ENCODE results near the gene CASZ1. TPM values are rescaled to one million over a fixed set of nuclear protein-coding genes. Genes with fewer than 3 reads are reported as not detected.
A peak's percentile ranks its signal among the peaks of the same experiment; 100 is the strongest.

The CASZ1 gene
- total and polyA plus RNA-seq, 4 experiments from 2014 or later = 0.13 to 8.8 (median 4.7) TPM

DNA sequence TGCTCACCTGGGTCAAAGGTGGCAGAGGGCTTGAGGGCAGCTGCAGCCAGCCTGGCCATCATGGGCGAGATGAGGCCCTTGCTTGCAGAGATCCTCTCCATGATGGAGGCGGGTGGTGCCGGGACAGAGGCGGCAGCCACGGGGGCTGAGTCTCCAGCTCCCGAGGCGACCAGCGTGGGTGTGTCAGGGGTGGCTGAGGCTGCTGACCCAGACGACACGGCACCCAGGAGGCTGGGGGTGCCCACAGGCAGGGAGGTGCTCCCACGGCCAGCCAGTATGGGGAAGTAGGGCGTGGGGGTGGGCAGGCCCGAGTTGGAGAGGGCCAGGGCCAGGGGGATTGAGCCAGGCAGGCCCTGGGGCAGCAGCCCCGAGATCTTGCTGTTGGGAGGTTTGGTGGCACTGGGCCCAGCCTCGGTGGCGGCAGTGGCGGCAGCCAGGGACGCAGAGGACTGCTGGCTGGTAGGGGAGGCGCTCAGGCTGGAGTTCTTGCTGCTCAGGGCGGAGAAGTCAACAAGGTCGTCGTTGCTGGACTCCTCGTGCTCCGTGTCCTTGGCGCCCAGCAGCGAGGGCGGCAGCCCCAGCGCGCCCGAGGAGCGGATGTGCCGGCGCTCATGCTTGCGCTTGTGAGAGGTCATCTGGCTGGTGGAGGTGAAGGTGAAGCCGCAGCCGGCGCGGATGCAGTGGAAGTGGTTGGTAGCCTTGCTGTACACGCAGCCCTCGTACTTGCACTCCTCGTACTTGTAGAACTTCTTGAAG lies 142.9 kb downstream of the CASZ1 start:
- CTCF ChIA-PET (ENCODE audit: partially characterized antibody) = no interaction called here
- no peak overlapping the region for H3K4me3 Mint-ChIP-seq
- H3K4me1 Mint-ChIP-seq = no peaks in the 10 kb centered on the region
- Histone ChIP-seq H3K27ac (ENCODE audit: low read depth, low read length) (no peak overlapping the region), H3K27me3 (ENCODE audit: insufficient read depth, low read length) (no peaks in the 10 kb centered on the region), H3K36me3 (ENCODE audit: insufficient read depth, low read length) (no peaks in the 10 kb centered on the region), H3K4me3 (ENCODE audit: low read length in 2 of 2) (no peak overlapping the region), H3K9me3 (ENCODE audit: control insufficient read depth in 1 of 2, low read length in 2 of 2) (no peaks in the 10 kb centered on the region), H3K4me1 (ENCODE audit: insufficient read depth, low read length) (no peaks in the 10 kb centered on the region)
- H3K27me3 Mint-ChIP-seq = no peaks in the 10 kb centered on the region
- no peak overlapping the region for H3K27ac Mint-ChIP-seq
- POLR2A ChIA-PET (ENCODE audit: partially characterized antibody) = no interaction called here
- intact Hi-C loops (cut with micrococcal nuclease) = no loop called here
- DNase-seq = no peak
- no peaks in the 10 kb centered on the region for H3K9me3 Mint-ChIP-seq
- peaks cover 0 to 14% of the 10 kb centered on the region in 2 donors for H3K36me3 Mint-ChIP-seq

DNA sequence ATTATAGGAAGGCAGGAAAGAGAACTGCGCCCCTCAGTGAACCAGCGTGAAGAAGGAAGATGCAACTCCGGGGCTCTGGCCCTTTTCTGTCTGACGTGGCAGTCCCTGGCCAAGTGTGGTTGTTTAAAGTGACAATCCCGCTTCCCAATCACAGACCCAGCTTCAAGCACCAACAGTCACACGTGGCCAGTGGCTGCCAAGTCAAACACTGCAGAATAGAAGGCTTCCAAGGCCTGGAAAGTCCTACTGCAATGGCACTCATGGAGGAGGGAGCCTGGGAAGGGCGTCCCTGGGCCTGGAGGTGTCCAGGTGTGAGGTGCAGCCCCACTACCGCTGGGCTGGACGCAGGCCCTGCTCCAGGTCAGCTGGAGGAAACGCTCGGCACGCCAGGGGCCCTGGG lies 143.8 kb downstream of the CASZ1 start:
- Mint-ChIP-seq H3K9me3 (no peaks in the 10 kb centered on the region), H3K27ac (no peak overlapping the region), H3K4me1 (no peaks in the 10 kb centered on the region), H3K36me3 (peaks cover 0 to 14% of the 10 kb centered on the region in 2 donors), H3K4me3 (no peak overlapping the region), H3K27me3 (no peaks in the 10 kb centered on the region)
- POLR2A ChIA-PET (ENCODE audit: partially characterized antibody) = no interaction called here
- Histone ChIP-seq H3K27ac (ENCODE audit: low read depth, low read length) (no peak overlapping the region), H3K27me3 (ENCODE audit: insufficient read depth, low read length) (no peaks in the 10 kb centered on the region), H3K4me3 (ENCODE audit: low read length in 2 of 2) (no peak overlapping the region), H3K36me3 (ENCODE audit: insufficient read depth, low read length) (no peaks in the 10 kb centered on the region), H3K9me3 (ENCODE audit: control insufficient read depth in 1 of 2, low read length in 2 of 2) (no peaks in the 10 kb centered on the region), H3K4me1 (ENCODE audit: insufficient read depth, low read length) (no peaks in the 10 kb centered on the region)
- peak in 1 of 5 donors; percentile 5 for DNase-seq
- CTCF ChIA-PET (ENCODE audit: partially characterized antibody) = no interaction called here
- intact Hi-C loops (cut with micrococcal nuclease) = no loop called here

DNA sequence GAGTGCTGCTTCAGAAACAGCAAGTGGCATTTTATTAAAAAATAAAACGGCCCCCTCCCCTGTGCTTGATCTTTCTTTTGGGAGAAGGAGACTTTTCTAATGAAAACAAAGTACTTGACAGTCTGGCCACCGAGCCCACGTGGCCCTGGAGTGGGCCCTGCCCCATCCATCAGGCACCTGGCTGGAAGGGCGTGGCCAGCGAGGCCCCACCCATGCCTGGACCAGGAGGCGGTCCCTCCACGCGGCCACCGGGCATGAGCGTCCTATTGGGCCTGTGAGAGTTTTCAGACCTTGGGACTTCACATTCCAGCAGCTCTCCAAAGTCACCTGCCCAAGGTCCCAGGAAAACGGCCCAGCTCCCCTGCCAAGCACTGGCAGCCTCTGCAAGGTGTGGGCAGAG lies 144.7 kb downstream of the CASZ1 start:
- peaks cover 0 to 14% of the 10 kb centered on the region in 2 donors for H3K36me3 Mint-ChIP-seq

GRCh38 chr1:10651389-10651766 lies 145.1 kb downstream of the CASZ1 start:
- intact Hi-C loops (cut with micrococcal nuclease) = no loop called here
- no peak for DNase-seq
- H3K27ac Mint-ChIP-seq = no peak overlapping the region
- peaks cover 0 to 14% of the 10 kb centered on the region in 2 donors for H3K36me3 Mint-ChIP-seq
- no peaks in the 10 kb centered on the region for H3K4me1 Mint-ChIP-seq
- Histone ChIP-seq H3K27ac (ENCODE audit: low read depth, low read length) (no peak overlapping the region), H3K4me1 (ENCODE audit: insufficient read depth, low read length) (no peaks in the 10 kb centered on the region), H3K27me3 (ENCODE audit: insufficient read depth, low read length) (no peaks in the 10 kb centered on the region), H3K9me3 (ENCODE audit: control insufficient read depth in 1 of 2, low read length in 2 of 2) (no peaks in the 10 kb centered on the region), H3K36me3 (ENCODE audit: insufficient read depth, low read length) (no peaks in the 10 kb centered on the region), H3K4me3 (ENCODE audit: low read length in 2 of 2) (no peak overlapping the region)
- POLR2A ChIA-PET (ENCODE audit: partially characterized antibody) = no interaction called here
- H3K4me3 Mint-ChIP-seq = no peak overlapping the region
- CTCF ChIA-PET (ENCODE audit: partially characterized antibody) = no interaction called here
- H3K27me3 Mint-ChIP-seq = no peaks in the 10 kb centered on the region
- H3K9me3 Mint-ChIP-seq = no peaks in the 10 kb centered on the region

More for the DNA sequence above, 144.7 kb downstream of the CASZ1 start:
- H3K36me3 ChIP-seq (ENCODE audit: insufficient read depth, low read length) = no peaks in the 10 kb centered on the region
- H3K4me1 Mint-ChIP-seq = no peaks in the 10 kb centered on the region
- no peaks in the 10 kb centered on the region for H3K9me3 ChIP-seq (ENCODE audit: control insufficient read depth in 1 of 2, low read length in 2 of 2)
- peak in 1 of 5 donors; percentile 7 for DNase-seq
- no peaks in the 10 kb centered on the region for H3K27me3 Mint-ChIP-seq
- intact Hi-C loops (cut with micrococcal nuclease) = no loop called here
- no peaks in the 10 kb centered on the region for H3K27me3 ChIP-seq (ENCODE audit: insufficient read depth, low read length)
- H3K4me3 Mint-ChIP-seq = no peak overlapping the region
- ChIA-PET POLR2A (ENCODE audit: partially characterized antibody) (no interaction called here), CTCF (ENCODE audit: partially characterized antibody) (no interaction called here)
- H3K27ac ChIP-seq (ENCODE audit: low read depth, low read length) = no peak overlapping the region
- H3K4me1 ChIP-seq (ENCODE audit: insufficient read depth, low read length) = no peaks in the 10 kb centered on the region
- H3K9me3 Mint-ChIP-seq = no peaks in the 10 kb centered on the region
- H3K4me3 ChIP-seq (ENCODE audit: low read length in 2 of 2) = no peak overlapping the region
- H3K27ac Mint-ChIP-seq = no peak overlapping the region

- Mint-ChIP-seq H3K9me3 (no peaks in the 10 kb centered on the region), H3K27ac (no peak overlapping the region), H3K36me3 (peaks cover 0 to 9% of the 10 kb centered on the region in 2 donors), H3K4me1 (no peaks in the 10 kb centered on the region), H3K27me3 (no peaks in the 10 kb centered on the region), H3K4me3 (no peak overlapping the region)
- ChIA-PET POLR2A (ENCODE audit: partially characterized antibody) (no interaction called here), CTCF (ENCODE audit: partially characterized antibody) (no interaction called here)
- no peaks in the 10 kb centered on the region for H3K4me1 ChIP-seq (ENCODE audit: insufficient read depth, low read length)
- DNase-seq = peak in 1 of 5 donors; percentile 27
- no peaks in the 10 kb centered on the region for H3K9me3 ChIP-seq (ENCODE audit: control insufficient read depth in 1 of 2, low read length in 2 of 2)
- intact Hi-C loops (cut with micrococcal nuclease) = no loop called here
- no peaks in the 10 kb centered on the region for H3K27me3 ChIP-seq (ENCODE audit: insufficient read depth, low read length)
- H3K36me3 ChIP-seq (ENCODE audit: insufficient read depth, low read length) = no peaks in the 10 kb centered on the region
- no peak overlapping the region for H3K4me3 ChIP-seq (ENCODE audit: low read length in 2 of 2)
- no peak overlapping the region for H3K27ac ChIP-seq (ENCODE audit: low read depth, low read length)
These were observed 145.7 kb downstream of the CASZ1 start for GRCh38 chr1:10650556-10651388.

- Mint-ChIP-seq H3K36me3 (peaks cover 0 to 11% of the 10 kb centered on the region in 2 donors), H3K4me1 (no peaks in the 10 kb centered on the region), H3K27me3 (no peaks in the 10 kb centered on the region), H3K4me3 (no peak overlapping the region), H3K9me3 (no peaks in the 10 kb centered on the region), H3K27ac (no peak overlapping the region)
- intact Hi-C loops (cut with micrococcal nuclease) = no loop called here
- no peaks in the 10 kb centered on the region for H3K27me3 ChIP-seq (ENCODE audit: insufficient read depth, low read length)
- CTCF ChIA-PET (ENCODE audit: partially characterized antibody) = no interaction called here
- H3K4me3 ChIP-seq (ENCODE audit: low read length in 2 of 2) = no peak overlapping the region
- peak in 1 of 5 donors; percentile 1 for DNase-seq
- no peaks in the 10 kb centered on the region for H3K4me1 ChIP-seq (ENCODE audit: insufficient read depth, low read length)
- POLR2A ChIA-PET (ENCODE audit: partially characterized antibody) = no interaction called here
- no peak overlapping the region for H3K27ac ChIP-seq (ENCODE audit: low read depth, low read length)
- H3K36me3 ChIP-seq (ENCODE audit: insufficient read depth, low read length) = no peaks in the 10 kb centered on the region
- H3K9me3 ChIP-seq (ENCODE audit: control insufficient read depth in 1 of 2, low read length in 2 of 2) = no peaks in the 10 kb centered on the region
These were observed 146.8 kb downstream of the CASZ1 start for GRCh38 chr1:10649517-10650201.
